Measurements from ENCODE around the gene PLCE1.

Gene PLCE1

DNA sequence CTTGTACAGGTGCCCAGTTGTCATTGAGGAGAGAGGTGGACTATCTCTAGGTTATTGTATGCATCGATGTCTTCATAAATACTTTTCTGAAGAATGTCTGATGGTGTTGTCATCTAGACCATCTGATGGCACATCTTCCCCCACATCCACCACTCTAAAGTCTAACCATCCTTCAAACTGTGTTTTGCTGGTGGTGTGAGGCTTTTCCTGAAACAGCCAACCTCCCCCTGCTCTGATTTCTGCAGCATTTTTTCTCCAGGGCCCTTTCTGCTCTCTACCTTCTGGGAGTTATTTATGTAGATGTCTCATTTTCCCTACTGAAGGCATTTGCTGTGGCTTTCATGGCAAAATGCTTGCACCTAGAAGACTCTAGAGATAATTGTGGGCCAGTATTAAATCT, 1.5 kb downstream of the PLCE1 start:
- DNase-seq, result no peak

DNA sequence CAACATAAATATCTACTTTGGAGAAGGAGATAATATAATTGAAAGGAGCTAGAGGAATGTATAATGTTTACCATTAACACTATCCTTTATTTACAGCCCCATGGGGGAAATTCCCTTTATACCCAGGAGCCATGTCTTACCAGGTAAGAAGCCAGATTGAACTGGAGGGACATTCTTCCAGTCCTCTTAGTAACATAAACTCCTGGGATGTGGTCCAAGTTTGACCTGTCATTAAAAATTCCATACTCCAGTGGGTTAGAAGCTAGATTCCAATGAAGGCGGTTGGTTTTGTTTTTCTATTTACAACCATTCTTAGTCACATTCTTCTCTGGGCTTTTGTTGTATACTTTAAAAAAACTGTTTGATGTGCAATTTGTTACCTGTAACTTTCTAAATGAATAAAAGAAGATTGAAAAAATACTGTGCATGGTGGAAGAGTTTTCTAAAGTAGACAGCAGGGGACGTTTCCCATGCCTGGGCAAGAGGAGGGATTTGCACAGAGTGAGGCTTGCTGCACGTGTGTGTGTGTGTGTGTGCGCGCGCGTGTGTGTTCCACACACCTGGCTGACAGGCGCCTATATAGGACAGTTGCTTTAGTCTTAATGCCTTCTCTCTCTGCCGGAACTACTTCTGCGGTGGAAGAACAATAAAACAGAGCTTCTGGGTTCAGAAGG, 2.0 kb downstream of the PLCE1 start:
- DNase-seq, result no peak

DNA sequence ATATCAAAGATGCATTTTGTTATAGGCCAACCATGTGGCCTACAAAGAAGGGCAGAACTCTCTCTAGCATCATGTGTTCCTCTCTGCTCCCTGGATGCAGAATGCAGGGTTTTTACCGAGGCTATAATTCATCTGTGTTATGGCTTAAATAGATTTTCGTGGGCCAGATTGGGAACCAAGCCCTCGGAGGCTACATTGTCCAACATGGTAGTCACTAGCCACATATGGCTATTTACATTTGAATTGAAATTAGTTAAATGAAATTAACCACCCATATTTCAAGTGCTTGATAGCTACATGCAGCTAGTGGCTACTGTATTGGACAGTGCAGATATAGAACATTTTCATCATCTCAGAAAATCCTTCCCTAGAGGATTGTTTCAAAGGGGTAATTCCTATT, 2.8 kb downstream of the PLCE1 start:
- no peak for DNase-seq

DNA sequence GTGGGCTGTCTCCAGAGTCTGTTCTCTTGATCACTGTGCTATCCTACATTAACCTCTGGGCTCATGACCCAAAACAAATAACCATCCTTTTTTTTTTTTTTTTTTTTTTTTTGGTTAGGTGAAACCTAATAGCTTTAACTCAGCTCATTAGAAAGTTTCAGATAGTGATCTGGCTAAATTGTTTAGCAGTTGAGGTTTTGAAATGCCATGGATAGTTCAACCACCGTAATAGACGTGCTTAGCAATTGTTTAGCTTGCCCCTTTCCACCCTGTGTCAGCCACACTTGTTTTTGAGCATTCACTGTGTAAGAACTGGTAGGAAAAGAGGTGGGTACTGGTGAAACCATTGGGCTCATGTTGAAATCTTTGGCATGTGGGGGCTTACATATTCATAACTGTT, 3.8 kb downstream of the PLCE1 start:
- DNase-seq, result no peak

DNA sequence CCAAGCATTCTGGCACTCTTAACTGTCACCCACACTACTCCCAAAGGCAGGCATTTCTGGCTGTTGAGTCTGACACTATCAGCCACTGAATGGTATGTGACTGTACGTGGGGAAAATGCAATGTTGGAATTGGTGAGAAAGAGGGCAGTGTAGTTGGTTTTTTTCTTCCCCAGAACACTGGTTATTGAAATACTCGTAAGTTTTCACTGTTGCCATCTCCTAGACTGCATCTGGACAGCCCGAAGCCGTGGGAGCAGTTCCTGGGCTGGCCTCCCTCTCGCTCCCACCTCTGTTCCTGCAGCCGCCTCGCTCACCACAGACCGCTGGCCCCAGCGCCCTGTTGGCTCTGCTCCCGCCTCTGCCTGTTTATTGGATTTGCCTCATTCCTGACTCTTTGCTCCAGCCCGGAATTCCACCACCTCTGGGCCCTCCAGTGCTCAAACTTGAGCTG, 5.7 kb downstream of the PLCE1 start:
- no peak for DNase-seq

DNA sequence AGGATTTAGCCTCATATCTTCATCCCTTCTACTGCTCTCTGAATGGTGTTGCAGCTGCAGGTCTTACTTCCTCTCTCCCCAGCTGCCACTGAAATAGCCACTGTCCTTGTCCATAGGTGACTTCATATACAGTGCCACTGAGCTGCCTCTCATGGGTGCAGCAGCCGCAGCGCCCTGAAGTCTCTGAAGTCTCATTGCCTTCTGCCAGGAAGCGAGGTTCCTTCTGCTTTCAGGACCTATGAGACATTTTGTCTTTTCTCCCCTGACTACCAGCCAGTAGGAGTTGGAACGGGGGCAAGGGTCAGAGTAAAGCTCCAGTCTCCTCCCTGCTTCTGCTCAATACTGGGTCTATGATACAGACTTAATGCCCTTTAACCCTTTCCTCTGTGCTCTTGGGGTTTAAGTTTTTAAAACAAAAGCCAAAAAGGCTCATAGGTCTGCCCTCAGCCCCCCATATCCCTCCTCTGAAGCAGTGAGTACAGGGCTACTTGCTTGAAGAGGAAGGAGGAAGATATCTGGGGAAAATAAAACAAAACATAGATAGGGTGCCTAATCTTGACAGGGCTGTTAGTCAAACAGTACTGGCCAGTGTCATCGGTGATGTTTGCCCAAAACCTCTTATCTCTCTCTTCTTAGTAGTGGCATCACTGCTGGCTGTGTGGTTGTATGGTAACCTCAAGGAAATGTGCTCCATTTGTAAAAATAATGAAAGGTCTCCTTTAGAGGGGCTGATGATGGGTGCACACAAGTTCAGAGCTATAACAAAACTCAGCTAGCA, 7.1 kb downstream of the PLCE1 start:
- no peak for DNase-seq

DNA sequence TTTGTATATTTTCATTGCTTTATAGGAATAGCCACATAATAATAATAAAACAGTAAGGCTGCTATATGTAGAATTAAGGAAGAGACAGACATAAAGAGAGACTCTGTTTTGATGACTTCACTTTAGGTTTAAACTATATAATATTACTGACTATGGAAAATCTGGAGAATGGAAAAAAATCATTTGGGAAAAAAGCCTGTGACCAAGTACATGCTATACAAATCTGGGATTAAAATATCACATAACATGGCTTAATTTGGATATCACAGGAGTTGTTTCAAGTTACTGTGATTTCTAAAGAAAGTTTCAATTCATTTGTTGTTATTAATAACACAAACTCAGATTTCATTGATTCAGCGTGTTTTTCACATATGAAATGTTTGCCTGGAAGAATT, 7.7 kb downstream of the PLCE1 start:
- no peak for DNase-seq

DNA sequence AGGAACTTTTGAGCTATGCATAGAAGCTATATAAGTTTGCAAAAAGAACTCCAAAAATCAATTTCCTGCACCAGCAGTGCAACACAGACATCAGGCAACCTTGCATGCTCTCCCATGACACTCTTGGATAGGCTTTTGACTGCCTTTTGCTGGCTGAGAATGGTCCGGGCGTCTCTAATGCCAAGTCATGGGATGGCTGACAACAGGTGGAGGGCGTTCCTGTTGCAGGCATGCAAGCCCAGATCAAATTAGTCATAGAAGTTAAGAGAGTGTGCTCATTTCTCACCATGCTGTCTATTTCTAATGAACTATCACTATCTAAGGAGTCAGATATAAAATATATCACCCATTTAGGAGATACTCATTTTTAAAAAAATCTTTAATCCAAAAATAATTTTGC, 8.4 kb downstream of the PLCE1 start:
- no peak for DNase-seq

DNA sequence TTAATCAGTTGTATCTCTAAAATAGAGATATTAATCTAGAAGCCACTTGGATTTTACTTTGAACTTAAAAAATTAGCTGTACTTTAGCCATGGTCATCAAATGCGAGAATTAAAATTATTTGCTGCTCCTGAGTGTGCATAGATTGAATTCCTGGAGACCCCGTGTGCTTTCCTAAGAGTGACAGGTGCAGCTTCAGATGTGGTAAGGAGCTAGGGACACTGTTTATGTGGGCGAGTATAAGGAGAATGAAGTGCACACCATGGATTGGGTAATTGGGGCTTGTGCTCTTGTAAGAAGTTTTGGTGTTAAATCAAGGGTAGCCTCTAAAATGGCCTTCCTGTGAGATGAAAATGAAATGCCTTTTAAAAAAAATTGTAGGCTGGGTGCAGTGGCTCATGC, 9.8 kb downstream of the PLCE1 start:
- DNase-seq, result no peak

DNA sequence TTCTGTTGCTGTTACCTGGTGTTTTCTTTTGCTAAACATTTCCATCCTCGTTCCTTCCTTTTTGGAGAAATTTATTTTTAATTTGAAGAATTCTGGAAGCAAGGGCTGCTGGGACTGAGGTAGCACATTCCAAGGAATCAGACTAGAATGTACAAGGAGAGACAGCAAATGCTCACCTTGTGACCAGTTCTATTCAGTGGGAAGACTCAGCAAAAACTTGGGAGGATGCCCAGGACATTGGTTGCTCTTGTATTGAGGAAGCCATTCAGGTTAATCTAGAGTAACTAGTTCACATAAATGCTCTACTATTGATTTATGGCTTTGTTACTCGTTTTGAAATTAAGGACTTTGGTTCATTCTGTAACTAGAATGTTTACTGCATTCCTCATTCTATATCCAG, 11.3 kb downstream of the PLCE1 start:
- DNase-seq, result no peak

DNA sequence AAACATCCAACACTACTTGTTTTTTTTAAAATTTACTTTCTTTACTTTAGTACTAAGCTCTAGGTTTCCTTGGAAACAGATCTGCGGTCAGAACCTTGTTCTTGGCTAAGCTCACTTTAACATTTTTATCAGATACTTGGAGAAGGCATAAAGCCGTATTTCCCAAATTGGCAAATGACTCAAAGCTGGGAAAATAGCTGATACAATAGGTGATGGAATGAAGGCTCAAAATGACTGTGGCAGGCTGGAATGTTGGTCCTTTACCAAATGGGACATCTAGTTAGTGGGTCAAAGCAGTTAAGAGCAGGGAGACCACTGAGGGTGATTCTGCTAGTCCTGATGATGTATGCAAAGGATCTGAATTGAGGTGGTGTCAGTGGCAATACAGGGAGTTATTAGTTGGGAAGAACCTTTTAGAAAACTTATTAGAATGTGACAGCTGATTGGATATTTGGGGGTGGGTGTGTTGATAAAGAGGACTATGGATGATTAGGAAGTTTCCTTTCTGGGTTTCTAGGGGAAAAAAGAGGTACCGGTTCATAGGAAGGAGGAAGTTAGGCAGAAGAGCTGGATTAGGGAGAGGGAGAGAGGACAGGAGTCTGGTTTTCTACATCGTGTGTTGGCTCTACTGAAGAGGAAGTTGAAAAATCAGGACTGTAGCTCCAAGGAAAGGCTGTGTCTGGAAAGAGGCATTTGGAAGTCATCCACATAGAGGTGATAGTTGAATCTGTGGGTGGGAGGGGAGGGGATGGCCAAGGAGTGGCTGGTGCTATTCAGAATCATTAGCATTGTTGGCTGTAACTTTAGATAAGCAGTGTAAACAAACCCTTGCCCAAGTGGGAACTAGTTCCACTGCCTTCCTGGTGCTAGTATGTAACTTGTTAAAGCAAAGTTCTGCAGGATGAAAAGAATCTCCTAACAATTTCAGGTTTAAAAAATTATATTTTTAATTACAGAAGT, 13.1 kb downstream of the PLCE1 start:
- DNase-seq, result no peak

DNA sequence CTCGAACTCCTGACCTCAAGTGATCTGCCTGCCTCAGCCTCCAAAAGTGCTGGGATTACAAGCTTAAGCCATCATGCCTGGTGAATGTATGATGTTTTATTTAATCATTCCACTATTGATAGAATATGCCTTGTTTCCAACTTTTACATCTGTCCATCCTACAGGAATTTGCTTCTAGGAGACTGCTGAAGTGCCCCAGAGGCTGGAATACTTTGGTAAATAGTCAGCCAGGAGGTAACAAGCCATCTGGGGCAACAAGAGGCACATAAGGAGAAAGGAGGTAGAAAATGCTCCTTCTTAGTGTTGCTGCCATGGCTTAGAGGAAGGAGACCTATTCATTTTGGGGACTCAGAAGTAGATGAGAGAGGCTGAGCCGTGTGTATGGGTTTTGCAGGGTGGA, 14.8 kb downstream of the PLCE1 start:
- no peak for DNase-seq

DNA sequence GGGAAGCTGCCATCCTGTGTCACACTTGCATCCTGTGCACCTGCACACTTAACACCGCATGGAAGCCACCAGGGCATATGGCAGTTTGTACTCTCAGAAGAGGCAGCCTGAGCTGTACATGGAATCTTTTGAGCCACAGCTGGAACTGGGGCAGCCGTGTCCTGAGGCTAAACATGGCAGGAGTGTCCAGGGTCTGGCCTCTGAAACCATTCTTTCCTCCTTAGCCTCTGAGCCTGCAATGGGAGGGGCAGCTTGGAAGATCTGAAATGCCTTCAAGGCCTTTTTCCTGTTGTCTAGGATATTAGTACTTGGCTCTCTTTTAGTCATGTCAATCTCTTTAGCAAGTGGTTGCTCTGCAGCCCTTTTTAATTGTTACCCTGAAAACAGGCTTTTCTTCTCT, 16.4 kb downstream of the PLCE1 start:
- no peak for DNase-seq

DNA sequence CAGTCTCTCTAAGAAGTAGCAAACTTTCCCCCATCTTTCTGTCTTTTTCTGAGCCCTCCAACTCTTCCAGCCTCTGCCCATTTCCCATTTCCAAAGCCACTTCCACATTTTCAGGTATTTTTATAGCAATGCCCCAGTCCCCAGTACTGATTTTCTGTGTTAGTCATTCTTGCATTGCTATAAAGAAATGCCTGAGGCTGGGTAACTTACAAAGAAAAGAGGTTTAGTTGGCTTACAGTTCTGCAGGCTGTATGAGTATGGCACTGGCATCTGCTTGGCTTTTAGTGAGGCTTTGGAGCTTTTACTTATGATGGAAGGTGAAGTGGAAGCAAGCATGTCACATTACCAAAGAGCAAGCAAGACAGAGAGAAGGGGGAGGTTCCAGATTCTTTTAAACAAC, 17.2 kb downstream of the PLCE1 start:
- no peak for DNase-seq

DNA sequence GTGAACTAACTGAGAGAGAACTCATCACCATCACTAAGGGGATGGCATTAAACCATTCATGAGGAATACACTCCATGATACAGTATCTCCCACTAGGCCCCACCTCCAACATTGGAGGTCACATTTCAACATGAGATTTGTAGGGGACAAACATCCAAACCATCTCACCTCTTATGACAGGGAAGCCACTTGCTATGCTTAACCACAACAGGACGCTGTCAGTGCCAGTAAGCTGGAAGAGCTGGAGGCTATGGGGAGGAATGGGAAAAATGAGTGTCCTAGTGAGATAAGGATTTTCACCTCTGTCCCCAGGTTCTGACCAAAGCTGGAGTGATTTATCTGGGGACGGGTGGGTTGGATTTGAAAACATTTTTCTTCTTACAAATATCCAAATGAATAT, 17.6 kb downstream of the PLCE1 start:
- no peak for DNase-seq

DNA sequence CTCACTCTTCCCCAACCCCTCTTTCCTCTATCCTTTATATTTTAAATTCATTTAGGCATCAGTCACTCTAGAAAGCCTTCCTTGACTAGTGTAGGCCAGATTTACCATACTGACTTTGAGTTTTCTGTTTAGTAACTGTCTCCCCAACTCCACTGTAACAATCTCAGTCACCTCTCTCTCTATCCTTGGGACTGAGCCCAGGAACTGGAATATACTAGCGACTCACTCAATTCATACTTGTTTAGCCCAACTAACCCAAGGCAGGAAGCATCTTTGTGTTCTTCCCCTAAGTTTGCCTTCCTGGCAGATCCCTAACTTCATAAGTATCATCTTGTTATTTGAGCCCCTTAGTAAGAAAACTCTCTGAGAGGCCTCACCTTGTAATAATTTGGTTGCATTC, 19.1 kb downstream of the PLCE1 start:
- no peak for DNase-seq

DNA sequence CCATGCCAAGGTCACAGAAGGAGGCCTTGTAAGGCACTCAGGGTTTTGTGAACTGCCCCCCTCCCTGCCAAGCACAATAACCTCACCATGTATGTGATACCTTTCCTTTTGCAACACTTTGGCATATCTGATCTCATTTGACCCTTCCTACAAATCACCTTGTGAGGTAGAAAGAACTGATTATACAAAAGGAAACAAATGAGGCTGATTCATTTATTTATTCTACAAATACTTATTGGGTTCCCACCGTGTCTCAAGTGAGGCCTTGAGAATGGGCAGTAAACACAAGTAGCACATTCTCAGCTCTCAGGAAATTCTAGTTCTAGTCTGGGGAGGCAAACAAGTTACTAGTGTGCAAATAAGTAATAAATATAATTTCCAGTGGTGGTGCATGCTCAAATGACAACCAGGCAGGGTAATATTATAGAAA, 19.6 kb downstream of the PLCE1 start:
- no peak for DNase-seq

DNA sequence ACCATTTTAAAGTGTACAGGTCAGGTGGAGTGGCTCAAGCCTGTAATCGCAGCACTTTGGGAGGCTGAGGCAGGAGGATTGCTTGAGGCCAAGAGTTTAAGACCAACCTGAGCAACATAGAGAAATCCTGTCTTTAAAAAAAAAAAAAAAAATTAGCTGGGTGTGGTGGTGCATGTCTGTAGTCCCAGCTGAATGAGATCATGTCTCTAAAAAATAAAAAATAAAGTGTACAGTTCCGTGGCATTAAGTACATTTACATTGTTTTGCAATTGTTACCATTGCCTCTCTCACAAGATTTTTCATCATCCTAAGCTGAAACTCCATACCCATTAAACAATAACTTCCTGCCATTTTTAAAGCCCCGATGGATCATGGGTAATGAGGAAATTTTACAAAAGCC, 20.6 kb downstream of the PLCE1 start:
- DNase-seq, result no peak

DNA sequence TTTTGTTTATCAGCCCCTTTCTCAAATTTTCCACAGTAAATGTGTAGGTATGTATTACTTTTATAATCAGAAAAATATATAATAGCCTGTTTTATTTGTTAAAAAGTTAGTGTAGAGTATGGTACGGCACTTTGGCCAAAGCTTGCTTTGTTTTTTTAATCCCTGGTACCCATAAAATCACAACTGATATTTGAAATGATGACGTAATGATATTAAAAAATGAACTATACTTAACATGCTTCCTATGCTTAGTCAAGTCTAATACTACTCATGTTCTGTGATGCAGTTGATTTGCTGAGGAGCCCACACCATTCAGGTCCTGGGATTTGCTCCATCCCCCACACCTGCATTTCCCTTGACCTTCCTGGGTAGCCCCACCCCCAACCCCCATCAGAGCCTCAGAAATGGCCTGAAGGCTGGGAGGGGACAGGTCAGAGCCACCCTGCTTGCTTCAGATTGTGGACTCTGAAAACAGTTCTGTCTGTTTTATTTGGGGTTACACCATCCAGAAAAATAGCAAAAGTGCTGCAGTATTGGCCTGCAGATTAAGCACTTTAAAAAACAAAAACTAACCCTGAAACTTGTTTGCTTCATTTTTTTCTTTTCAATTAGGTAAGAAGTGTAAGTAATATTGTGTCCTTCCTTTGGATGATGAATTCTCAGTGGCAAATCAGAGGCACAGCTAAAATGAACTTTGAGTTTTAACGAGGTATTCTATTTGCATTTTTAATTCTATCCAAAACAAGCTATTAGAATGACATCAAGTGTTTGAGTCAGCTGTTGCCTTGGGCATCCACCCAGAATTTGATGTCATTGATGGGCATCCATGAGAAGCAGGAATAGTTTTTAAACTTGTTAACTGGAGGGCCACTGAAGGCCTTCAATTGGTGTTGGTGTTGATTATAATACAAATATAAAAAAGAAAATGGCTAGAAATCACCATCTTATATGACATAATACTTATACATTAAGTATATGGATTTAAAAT, 23.3 kb downstream of the PLCE1 start:
- no peak for DNase-seq

DNA sequence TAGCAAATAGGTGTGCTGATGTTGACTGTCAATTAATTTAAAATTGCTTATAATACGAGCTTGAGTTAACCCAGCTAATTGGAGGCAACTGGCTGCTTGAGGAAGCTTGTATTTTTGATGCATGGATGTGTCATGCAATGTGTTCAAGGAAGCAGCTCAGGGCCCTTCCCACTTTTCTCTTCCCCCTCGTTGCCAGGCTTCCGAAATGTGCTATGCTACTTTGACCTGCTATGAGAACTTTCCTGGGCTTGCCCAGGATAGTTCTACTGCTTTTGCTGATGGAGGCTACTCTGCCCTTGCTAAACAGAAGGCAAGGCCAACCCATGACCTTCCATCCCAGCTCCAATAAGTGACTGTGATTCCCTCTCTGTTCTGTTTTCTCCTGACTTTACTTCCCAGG, 24.4 kb downstream of the PLCE1 start:
- DNase-seq, result no peak

DNA sequence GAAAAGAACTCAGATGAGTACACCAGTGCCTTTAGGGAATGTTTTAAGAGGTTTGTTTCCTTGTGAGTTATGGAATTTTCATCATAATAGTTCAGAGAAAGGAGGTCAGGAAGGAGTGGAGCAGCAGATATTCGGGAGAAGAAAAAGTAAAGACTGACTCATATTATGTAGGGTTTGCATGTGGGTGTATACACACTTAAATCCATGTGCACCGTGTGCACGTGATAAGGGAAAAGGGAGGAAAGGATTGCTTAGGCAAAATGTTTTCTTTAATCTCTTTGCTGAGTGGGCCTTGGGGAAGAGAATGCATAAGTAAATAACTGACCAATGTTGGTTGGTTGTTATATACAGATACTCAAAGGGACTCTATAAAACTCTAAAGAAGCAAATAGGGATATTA, 30.2 kb downstream of the PLCE1 start:
- no peak for DNase-seq

DNA sequence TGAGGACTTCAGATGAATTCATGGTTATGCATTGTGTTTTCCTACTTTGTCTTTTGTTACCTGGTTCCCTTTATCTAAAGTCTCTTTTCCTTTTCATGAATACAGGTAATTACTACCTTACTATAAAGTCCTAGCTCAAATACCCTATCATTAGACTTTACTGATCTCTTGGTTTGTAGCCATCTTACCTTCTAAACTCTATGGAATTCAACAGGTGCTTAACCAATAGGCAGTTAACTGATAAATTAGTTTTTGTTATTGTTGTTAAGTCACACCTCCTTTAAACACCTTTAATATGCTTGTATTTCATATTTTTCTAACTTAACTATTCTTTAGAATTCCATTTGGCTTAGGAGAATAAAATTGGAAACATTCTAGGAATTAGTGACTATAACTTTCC, 30.7 kb downstream of the PLCE1 start:
- DNase-seq, result no peak

Data from activated CD4-positive, alpha-beta T cell treated with anti-CD3 and anti-CD28 coated beads, Interleukin-2, Interleukin-6, amounts not matched to agents 100 ng/mL and 50 ng/mL, durations not matched to agents 16 hours and 8 hours (primary cell).